HG03139 (cell line): ENCODE measurements around the gene CBX4.

ENCODE experiments used
- ATAC-seq: cut with Tn5 transposase; IDR thresholded peaks from one replicate; pipeline ENCODE4 v1.9.1; 2021; ENCODE audit not compliant: unreplicated experiment

The CBX4 gene

DNA sequence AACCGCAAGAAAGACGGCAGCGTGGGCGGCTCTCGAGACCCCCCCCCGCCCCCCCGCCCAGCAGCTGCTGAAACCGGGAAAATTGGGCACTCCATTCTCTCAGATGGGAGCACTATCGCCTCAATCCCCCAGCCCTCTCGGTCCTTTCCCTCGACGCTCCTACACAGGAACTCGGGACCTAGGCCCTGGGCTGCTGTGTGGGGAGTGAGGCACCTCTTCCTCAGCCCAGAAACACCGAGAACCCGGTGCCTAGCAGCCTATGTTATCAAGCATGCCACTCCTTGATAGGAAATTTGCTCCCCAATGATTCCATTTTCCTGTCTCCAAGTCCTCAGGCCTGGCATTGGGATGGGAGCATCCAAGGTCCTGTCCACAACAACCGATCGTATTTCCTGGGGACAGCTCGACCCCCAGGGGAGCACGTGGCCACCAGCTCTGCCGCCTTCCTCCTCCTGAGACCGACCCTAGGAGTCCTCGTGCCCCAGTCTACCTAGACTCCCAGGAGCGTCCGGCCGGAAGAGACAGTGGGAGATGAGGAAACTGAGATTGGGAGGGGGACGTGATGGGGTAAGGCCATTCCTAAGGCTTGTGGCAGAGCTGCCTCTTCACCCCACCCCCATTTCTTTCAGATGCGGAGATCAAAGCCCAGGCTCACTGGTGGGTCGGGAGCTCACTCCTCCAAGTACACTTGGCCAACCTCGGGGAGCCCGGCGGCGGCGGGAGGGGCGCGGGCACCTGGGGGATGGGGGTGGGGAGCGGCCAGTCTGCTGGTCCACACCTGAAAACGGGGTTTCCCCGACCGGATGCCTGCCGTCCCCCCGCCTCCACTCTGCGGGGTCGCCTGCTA is 24.9 kb downstream of the CBX4 start:
- ATAC-seq = no peak

DNA sequence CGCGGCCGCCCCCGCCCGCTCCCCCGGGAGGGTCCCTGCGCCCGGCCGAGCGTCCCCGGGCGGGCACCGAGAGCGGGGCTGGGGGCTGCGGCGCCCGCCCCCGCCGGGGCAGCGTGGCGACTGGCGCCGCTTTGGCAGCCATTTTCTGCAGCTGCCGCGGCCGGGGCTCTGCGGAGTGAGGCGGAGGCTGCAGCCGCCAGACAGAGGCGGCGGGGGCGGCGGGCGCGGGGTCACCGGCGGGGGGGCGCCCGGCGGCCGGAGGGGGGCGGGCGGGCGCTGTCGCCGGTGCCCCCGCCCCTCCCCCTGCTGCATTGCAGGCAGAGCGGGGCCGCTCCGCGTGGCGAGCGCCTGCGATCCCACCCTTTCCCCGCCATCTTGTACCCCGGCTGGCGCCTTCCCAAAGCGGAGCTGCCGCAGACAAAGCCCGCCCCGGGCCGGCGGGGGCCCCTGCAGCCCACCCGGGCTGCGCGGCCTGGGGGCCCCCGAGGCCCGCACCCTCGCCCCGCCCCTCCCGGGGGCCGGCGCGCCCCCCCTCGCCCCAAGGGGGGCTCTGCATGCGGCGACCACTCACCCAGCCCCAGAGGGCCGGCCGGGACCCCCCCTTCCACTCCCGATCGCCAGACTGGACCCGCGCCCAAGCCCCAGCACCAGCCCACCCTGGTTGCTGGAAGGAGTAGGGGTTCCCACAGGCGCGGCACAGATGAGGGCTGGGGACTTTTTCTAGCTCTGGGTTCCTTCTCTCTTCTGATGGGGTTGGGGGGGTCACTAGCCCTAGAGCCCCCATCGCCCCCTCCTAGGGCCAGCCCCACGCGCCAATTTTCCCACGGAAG is 25.7 kb downstream of the CBX4 start:
- ATAC-seq = no peak

DNA sequence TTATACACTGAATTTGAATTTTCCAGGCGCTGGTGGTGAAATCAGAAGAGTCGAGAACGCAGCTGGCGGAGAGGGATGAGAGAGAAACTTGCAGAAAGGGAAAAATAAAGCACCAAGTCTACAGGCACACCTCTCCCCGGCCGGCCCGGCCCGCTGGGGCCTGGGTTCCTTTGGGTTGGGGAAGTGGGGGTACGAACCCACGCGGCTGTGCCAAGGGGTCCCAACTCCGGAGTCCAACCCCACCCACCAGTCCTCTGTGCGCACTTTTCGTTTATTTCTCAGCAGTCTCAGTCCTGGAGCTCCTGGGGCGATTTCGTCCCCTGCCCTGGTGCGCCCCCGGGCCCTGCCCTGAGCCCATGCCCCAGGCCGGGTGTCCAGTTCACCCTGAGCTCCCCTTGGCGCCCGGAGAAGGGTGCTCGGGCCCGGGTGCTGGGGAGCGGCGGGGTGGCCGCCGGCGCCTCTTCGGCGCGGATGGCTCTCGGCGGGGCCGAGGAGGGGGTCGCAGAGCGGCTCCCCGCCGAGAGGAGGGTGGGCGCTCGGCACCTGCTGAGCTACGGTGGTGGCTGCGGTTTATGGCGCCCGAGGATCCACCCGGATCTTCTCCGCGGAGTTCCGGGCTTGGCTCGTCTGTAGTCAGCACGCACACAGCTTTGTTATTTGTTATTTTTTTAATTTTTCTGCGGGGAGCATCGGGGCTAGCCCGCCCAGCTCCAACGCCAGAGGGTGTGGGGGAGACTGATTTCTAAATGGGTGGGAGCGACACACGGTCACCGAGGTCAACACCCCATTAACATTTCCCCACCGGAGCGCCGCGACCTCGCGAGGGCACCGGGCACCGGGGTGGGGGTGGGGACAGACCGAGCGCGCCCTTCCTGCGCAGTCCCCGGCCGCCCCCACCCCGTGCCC is 26.6 kb downstream of the CBX4 start:
- no peak for ATAC-seq

- no peak for ATAC-seq
Observed at GRCh38 chr17:79811868-79812352, 27.3 kb downstream of the CBX4 start.

DNA sequence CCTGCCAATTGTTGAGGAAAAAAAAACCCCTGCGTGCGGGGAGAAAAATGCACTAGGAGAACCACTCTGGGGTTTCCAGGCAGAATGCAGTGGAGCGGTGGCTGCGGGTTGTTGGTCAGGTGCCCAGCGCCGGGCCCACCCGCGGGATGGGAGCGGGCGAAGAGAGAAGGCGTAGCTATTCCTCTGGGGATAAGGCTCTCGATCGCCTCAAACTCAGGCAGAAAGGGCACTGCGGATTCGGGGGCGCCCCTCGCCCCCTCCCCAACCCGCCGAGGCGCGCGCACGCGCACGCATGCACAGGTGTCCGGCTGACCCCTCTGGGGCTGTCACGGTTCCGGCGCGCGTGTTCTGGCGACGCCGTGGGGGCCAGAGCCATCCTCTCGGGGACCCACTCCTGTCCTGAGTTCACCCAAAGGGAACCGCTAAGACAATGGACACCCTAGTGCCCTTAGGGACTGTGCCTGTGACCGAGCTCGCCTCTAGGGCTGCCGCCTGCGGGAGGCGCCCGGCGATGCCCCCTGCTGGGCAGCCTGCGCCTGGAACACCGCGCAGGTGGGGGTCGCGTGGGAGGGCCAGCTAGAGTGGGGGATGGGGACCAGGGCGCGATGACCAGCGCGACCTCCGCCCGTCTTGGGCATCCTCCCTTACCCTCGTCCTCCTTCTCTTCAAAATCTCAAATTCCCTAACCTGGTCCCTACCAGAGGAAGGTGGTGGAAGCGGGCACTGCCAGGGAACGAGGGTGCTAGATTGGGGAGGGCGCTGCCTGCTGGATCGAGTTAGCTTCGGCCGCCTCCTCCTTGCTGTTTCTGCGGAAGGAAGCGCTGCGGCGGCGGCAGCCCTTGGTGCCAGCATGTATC is 28.0 kb downstream of the CBX4 start:
- ATAC-seq = no peak

DNA sequence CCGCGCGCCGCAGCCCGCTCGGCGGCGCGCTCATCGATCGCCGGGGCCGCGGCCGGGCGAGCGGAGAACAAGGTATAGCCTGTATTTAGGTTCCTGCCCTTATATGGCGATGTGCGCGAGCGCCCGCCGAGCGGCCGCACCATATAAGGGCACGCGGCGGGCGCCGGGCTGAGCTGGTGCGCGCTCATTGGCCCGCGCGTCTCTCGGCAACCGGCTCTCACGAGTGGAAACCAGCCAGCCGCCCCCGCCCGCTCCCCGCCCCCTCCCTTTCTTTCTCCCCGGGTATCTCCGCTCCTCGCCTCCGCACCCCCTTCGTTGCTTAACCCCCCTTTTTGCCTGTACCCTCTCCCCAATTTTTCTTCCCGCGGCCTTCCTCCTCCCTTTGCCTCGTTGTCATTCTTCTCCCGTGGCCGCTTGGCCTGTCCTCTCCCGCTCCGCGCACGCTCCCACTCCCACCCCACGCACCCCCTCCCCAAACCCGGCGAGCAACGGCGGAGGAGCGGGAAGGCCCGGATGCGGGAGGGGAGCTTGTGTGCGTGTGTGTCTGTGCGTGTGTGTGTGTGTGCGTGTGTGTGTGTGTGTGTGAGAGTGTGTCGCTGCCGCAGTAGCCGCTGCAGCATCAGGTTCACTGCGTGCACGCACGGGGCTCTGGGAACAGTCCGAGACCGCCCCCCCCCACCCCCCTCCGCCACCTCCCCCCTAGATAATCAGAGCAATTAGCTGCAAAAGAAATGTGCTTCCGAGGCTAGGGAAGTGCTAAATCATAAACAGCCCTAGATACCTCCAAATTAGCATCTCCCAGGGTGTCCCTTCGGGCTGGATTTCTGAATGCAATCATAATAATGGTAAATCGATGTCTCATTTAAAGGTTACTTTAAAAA is 28.9 kb downstream of the CBX4 start:
- ATAC-seq = peak; percentile 58

DNA sequence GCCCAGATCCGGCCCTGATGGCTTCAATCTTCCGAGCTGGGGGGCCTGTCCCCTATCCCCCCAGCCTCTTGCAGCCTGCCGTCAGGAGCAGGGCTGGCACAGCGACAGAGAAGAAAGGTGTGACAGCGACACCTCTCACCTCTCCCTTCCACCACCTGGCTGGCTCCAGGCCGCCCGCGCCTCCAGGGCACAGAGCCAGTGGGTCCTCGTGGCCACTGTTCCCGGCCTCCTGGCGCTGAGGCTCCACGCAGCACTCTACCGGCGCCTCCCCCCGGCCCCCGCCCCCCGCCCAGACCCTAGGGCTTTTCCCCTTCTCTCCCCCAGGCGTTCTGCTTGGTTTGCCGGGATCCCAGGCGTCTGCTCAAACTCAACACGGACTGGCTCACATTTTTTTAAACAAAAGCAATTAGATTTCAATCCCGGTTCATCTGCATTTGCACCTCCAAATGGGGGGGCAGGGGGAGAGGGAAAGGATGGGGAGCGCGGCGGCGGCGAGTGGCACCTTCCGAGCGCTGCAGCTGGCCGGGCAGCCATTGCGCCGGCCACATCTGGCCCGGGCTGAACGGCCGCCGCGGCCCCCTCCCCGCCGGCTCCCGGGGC is 29.6 kb downstream of the CBX4 start:
- ATAC-seq = no peak

DNA sequence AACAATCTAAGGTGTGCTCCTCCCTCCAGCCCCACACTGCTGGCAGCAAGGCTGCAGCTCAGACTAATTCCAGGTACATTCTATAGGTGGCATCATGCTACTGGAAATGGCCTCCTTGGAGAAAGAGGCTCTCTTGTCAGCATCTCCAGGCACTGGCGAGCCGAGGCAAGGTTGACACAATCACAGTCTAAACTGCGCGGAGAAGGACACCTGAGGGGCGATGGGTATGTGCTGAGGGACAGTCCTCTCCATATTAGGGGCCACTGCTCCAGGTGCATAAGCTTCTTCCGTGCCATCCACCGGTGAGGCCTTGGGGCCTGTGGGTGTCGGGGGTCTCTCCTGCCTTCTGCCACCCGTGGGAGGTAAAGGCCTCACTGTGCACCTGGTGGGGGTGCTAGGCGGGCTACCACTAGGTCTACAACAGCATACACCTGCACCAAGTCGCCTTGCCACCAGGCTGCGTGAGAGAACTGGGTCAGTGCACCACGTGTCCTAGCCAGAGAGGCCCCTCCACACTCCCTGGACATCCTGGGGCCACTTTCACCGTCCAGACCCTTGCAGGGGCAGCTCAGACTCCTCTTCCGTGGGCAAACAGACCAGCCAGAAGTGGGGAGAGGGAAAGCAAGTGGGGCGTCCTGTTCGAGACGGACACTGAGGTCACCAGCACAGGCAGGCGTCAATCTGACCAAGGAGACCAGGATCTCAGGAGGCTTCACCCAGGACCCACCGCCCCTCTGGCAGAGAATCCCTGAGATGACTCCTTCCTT is 30.3 kb downstream of the CBX4 start:
- no peak for ATAC-seq

GRCh38 chr17:79806863-79807720 is 32.1 kb downstream of the CBX4 start:
- ATAC-seq = no peak

DNA sequence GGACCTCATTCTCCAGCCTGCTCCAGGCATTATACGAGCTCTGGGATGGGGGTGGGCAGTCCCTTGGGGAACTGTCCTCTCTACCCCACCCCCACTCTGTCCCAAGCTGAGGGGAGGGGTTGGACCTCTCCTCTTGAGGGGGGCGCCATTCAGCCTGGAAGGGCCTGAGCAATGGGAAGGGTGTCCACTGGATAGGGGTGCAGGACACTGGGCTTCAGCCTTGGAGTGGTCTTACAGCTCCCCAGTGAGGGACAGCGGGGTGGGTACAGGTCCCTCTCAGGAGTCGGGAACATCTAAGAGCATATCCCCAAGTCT is 32.8 kb downstream of the CBX4 start:
- ATAC-seq = no peak

DNA sequence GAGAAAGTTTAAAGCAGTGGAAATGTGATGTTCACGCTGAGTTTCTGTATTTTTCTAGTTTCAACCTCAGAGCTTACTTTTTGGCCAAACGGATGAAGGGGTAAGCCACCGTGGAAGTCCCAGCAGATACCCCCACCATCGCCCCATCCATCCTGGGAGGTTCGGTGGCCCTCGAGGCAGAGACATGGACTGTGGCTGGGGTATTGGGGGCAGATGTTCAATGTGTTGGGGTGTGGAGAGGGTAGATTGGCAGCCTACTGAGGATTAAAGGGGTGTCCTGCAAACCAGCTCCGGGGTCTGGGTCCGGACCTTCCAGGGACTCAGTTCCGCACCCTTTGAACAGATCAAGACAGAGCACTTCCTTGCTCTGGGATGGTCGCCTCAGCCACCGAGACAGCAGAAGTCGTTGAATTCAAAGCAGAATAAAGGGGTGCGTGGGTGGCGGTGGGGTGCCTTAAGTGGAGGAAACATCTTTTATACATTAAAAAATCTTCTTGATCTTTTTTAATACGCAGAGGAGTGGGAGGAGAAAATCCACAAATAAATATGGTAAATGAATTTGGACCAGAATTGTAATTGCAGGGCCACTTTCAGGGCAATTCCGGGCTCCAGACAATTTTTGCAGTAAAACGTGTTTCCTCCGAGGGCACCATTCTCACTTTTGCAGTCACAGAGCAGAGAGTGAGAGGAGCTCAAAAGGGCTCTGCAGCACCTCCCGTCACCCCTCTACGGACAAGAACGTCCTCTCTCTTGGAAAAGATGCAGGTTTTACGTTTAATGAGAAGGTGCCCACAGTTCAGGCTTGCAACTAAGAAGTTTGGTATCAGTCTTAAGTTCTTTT is 34.2 kb downstream of the CBX4 start:
- ATAC-seq = no peak

- ATAC-seq = peak; percentile 52
Observed at GRCh38 chr17:79803997-79804855, 35.0 kb downstream of the CBX4 start.

- ATAC-seq = no peak
Observed at GRCh38 chr17:79803421-79803996, 35.7 kb downstream of the CBX4 start.

DNA sequence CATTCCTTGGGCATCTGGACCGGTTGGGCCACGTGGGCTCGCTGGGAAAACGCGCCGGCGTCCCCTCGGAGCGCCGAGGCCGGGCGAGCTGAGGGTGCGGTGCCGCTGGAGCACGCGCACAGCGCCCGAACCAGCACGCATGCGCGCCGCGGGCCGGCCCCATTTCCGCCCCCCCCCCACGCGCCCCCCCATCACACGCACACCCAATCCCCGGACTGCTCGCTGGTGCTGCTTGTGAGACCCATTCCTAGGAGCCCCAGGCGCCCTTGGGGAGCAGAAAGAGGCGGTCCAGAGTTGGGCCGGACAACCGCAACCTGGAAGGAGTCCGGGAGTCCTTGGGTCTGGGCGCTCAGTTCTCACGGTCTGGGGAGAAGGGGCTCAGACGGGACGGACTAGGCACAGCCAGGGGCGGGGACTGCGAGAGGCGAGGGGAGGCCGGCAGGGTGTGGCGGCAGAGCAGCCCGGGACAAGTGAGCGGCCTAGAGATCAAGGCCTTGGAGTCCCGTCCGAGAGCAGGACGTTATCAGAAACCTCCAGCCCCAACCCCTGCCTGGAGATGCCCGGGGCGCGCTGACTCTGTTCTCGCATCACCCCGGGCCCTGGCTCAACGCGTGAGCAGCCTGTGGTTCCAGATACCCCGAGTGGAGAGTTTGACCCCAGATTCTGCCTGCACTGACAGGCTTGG is 36.4 kb downstream of the CBX4 start:
- no peak for ATAC-seq
